ENCODE measurements around the gene RUNX2.

RUNX2 gene

GRCh38 chr6:45495429-45496084, 167.4 kb downstream of the RUNX2 start:
- H3K4me1 Mint-ChIP-seq (ENCODE audit: low read depth): peaks cover 42% of the 10 kb centered on the region
- peak overlapping the region; percentile 73 for H3K27ac Mint-ChIP-seq
- peak overlapping the region; percentile 38 for H3K4me3 Mint-ChIP-seq
- H3K27me3 Mint-ChIP-seq (ENCODE audit: low read depth): no peaks in the 10 kb centered on the region
- peaks cover 30% of the 10 kb centered on the region for H3K36me3 Mint-ChIP-seq (ENCODE audit: low read depth)
- no peaks in the 10 kb centered on the region for H3K9me3 Mint-ChIP-seq

GRCh38 chr6:45496085-45496433, 167.9 kb downstream of the RUNX2 start:
- H3K4me1 Mint-ChIP-seq (ENCODE audit: low read depth): peaks cover 42% of the 10 kb centered on the region
- H3K27ac Mint-ChIP-seq: peak overlapping the region; percentile 73
- peaks cover 30% of the 10 kb centered on the region for H3K36me3 Mint-ChIP-seq (ENCODE audit: low read depth)
- H3K9me3 Mint-ChIP-seq: no peaks in the 10 kb centered on the region
- no peaks in the 10 kb centered on the region for H3K27me3 Mint-ChIP-seq (ENCODE audit: low read depth)
- H3K4me3 Mint-ChIP-seq: peak overlapping the region; percentile 38

GRCh38 chr6:45498591-45498990, 170.5 kb downstream of the RUNX2 start:
- H3K4me1 Mint-ChIP-seq (ENCODE audit: low read depth): peaks cover 44% of the 10 kb centered on the region

GRCh38 chr6:45500924-45501816, 173.0 kb downstream of the RUNX2 start:
- Mint-ChIP-seq H3K4me1 (ENCODE audit: low read depth) (peaks cover 38% of the 10 kb centered on the region), H3K4me3 (no peak overlapping the region), H3K27me3 (ENCODE audit: low read depth) (no peaks in the 10 kb centered on the region), H3K27ac (no peak overlapping the region), H3K9me3 (no peaks in the 10 kb centered on the region), H3K36me3 (ENCODE audit: low read depth) (peaks cover 33% of the 10 kb centered on the region)

More at GRCh38 chr6:45498591-45498990, 170.5 kb downstream of the RUNX2 start:
- Mint-ChIP-seq H3K4me3 (no peak overlapping the region), H3K36me3 (ENCODE audit: low read depth) (peaks cover 43% of the 10 kb centered on the region), H3K27me3 (ENCODE audit: low read depth) (no peaks in the 10 kb centered on the region), H3K27ac (no peak overlapping the region), H3K9me3 (no peaks in the 10 kb centered on the region)

- H3K9me3 Mint-ChIP-seq: no peaks in the 10 kb centered on the region
- H3K27me3 Mint-ChIP-seq (ENCODE audit: low read depth): no peaks in the 10 kb centered on the region
- H3K27ac Mint-ChIP-seq: no peak overlapping the region
- H3K36me3 Mint-ChIP-seq (ENCODE audit: low read depth): peaks cover 31% of the 10 kb centered on the region
- no peak overlapping the region for H3K4me3 Mint-ChIP-seq
- peaks cover 27% of the 10 kb centered on the region for H3K4me1 Mint-ChIP-seq (ENCODE audit: low read depth)
Observed at GRCh38 chr6:45502456-45502855, 174.3 kb downstream of the RUNX2 start.

GRCh38 chr6:45504947-45505346, 176.8 kb downstream of the RUNX2 start:
- Mint-ChIP-seq H3K4me1 (ENCODE audit: low read depth) (peaks cover 18% of the 10 kb centered on the region), H3K27ac (no peak overlapping the region), H3K4me3 (no peak overlapping the region), H3K27me3 (ENCODE audit: low read depth) (no peaks in the 10 kb centered on the region), H3K36me3 (ENCODE audit: low read depth) (peaks cover 31% of the 10 kb centered on the region), H3K9me3 (no peaks in the 10 kb centered on the region)

GRCh38 chr6:45505470-45505869, 177.3 kb downstream of the RUNX2 start:
- no peak overlapping the region for H3K27ac Mint-ChIP-seq
- H3K27me3 Mint-ChIP-seq (ENCODE audit: low read depth): no peaks in the 10 kb centered on the region
- no peaks in the 10 kb centered on the region for H3K9me3 Mint-ChIP-seq
- no peak overlapping the region for H3K4me3 Mint-ChIP-seq
- H3K36me3 Mint-ChIP-seq (ENCODE audit: low read depth): peaks cover 31% of the 10 kb centered on the region
- H3K4me1 Mint-ChIP-seq (ENCODE audit: low read depth): peaks cover 18% of the 10 kb centered on the region

GRCh38 chr6:45507186-45507585, 179.1 kb downstream of the RUNX2 start:
- Mint-ChIP-seq H3K4me3 (no peak overlapping the region), H3K36me3 (ENCODE audit: low read depth) (peaks cover 28% of the 10 kb centered on the region), H3K27me3 (ENCODE audit: low read depth) (no peaks in the 10 kb centered on the region), H3K4me1 (ENCODE audit: low read depth) (peaks cover 18% of the 10 kb centered on the region), H3K9me3 (no peaks in the 10 kb centered on the region), H3K27ac (no peak overlapping the region)

- peaks cover 13% of the 10 kb centered on the region for H3K4me1 Mint-ChIP-seq (ENCODE audit: low read depth)
- peaks cover 23% of the 10 kb centered on the region for H3K36me3 Mint-ChIP-seq (ENCODE audit: low read depth)
- H3K4me3 Mint-ChIP-seq: no peak overlapping the region
- no peak overlapping the region for H3K27ac Mint-ChIP-seq
- no peaks in the 10 kb centered on the region for H3K9me3 Mint-ChIP-seq
- no peaks in the 10 kb centered on the region for H3K27me3 Mint-ChIP-seq (ENCODE audit: low read depth)
Observed at GRCh38 chr6:45509426-45509825, 181.3 kb downstream of the RUNX2 start.

- Mint-ChIP-seq H3K27ac (no peak overlapping the region), H3K9me3 (no peaks in the 10 kb centered on the region), H3K27me3 (ENCODE audit: low read depth) (no peaks in the 10 kb centered on the region), H3K4me1 (ENCODE audit: low read depth) (no peaks in the 10 kb centered on the region), H3K36me3 (ENCODE audit: low read depth) (peaks cover 10% of the 10 kb centered on the region), H3K4me3 (no peak overlapping the region)
Observed at GRCh38 chr6:45512717-45513116, 184.6 kb downstream of the RUNX2 start.

- Mint-ChIP-seq H3K27ac (no peak overlapping the region), H3K9me3 (no peaks in the 10 kb centered on the region), H3K4me3 (no peak overlapping the region), H3K4me1 (ENCODE audit: low read depth) (no peaks in the 10 kb centered on the region), H3K36me3 (ENCODE audit: low read depth) (peaks cover 10% of the 10 kb centered on the region), H3K27me3 (ENCODE audit: low read depth) (no peaks in the 10 kb centered on the region)
Observed at GRCh38 chr6:45513213-45513618, 185.1 kb downstream of the RUNX2 start.

GRCh38 chr6:45513843-45514242, 185.7 kb downstream of the RUNX2 start:
- Mint-ChIP-seq H3K9me3 (no peaks in the 10 kb centered on the region), H3K27ac (no peak overlapping the region), H3K27me3 (ENCODE audit: low read depth) (no peaks in the 10 kb centered on the region), H3K4me1 (ENCODE audit: low read depth) (no peaks in the 10 kb centered on the region), H3K4me3 (no peak overlapping the region), H3K36me3 (ENCODE audit: low read depth) (peaks cover 10% of the 10 kb centered on the region)

GRCh38 chr6:45514454-45515230, 186.5 kb downstream of the RUNX2 start:
- Mint-ChIP-seq H3K27me3 (ENCODE audit: low read depth) (no peaks in the 10 kb centered on the region), H3K36me3 (ENCODE audit: low read depth) (peaks cover 9% of the 10 kb centered on the region), H3K4me1 (ENCODE audit: low read depth) (no peaks in the 10 kb centered on the region), H3K9me3 (no peaks in the 10 kb centered on the region), H3K4me3 (no peak overlapping the region), H3K27ac (no peak overlapping the region)

- H3K4me3 Mint-ChIP-seq: no peak overlapping the region
- H3K9me3 Mint-ChIP-seq: no peaks in the 10 kb centered on the region
Observed at GRCh38 chr6:45518013-45518720, 190.0 kb downstream of the RUNX2 start.

More at GRCh38 chr6:45518013-45518720, 190.0 kb downstream of the RUNX2 start:
- Mint-ChIP-seq H3K27ac (no peak overlapping the region), H3K36me3 (ENCODE audit: low read depth) (peaks cover 3% of the 10 kb centered on the region), H3K27me3 (ENCODE audit: low read depth) (no peaks in the 10 kb centered on the region), H3K4me1 (ENCODE audit: low read depth) (no peaks in the 10 kb centered on the region)
